HepG2 (cell line): ENCODE data around the gene SFT2D1. TPM values are rescaled to one million over a fixed set of nuclear protein-coding genes. Genes with fewer than 3 reads are reported as not detected.

ENCODE experiments used
- ARID4A ChIP-seq: sonication (generic); formaldehyde crosslinking; IDR thresholded peaks from 2 replicates; pipeline ENCODE4 v1.5.0; 2020; ENCODE audit warnings: mild to moderate bottlenecking, missing genetic modification reagents, borderline replicate concordance
- DPF2 ChIP-seq: sonication (generic); formaldehyde crosslinking; IDR thresholded peaks from 2 replicates; pipeline ENCODE4 v1.4.0; 2020; ENCODE audit warnings: mild to moderate bottlenecking, low read depth, missing genetic modification reagents, borderline replicate concordance
- FOXM1 ChIP-seq: sonication (generic); formaldehyde crosslinking; IDR thresholded peaks from 2 replicates; pipeline ENCODE4 v1.5.0; 2020; ENCODE audit warnings: missing genetic modification reagents
- GABPA ChIP-seq, 2 experiments: IDR thresholded peaks; 2 replicates each; pipeline ENCODE4 v1.6.1; 2011 to 2016; ENCODE audit warnings: low read depth in 2 of 2, low read length in 1 of 2, missing biosample characterization in 1 of 2, missing genetic modification characterization in 1 of 2
- PRDM10 ChIP-seq: sonication (generic); formaldehyde crosslinking; IDR thresholded peaks from 2 replicates; pipeline ENCODE4 v1.4.0; 2020; ENCODE audit warnings: low read depth, missing genetic modification reagents
- RARG ChIP-seq: sonication (generic); formaldehyde crosslinking; IDR thresholded peaks from 2 replicates; pipeline ENCODE4 v1.4.0; 2020; ENCODE audit warnings: low read depth, mild to moderate bottlenecking, missing genetic modification reagents
- SMARCC2 ChIP-seq: fragments of 450-650 bp; IDR thresholded peaks from 2 replicates; pipeline ENCODE4 v1.6.1; 2017; ENCODE audit warnings: antibody characterized with exemption, mild to moderate bottlenecking
- U2AF2 ChIP-seq: fragments of 200-400 bp; formaldehyde crosslinking; IDR thresholded peaks from 2 replicates; pipeline ENCODE4 v1.6.1; 2017; ENCODE audit warnings: low read depth, mild to moderate bottlenecking, low read length
- ZNF136 ChIP-seq: sonication (generic); formaldehyde crosslinking; IDR thresholded peaks from 2 replicates; pipeline ENCODE4 v1.8.1; 2022; ENCODE audit warnings: low read depth, mild to moderate bottlenecking, moderate library complexity, missing genetic modification reagents
- ZNF160 ChIP-seq: sonication (generic); formaldehyde crosslinking; IDR thresholded peaks from 2 replicates; pipeline ENCODE4 v1.8.0; 2022; ENCODE audit warnings: mild to moderate bottlenecking, inconsistent platforms, missing genetic modification reagents
- ZNF256 ChIP-seq: sonication (generic); formaldehyde crosslinking; conservative IDR thresholded peaks from 2 replicates; pipeline ENCODE4 v1.4.0; 2020; ENCODE audit warnings: missing genetic modification reagents
- ZNF501 ChIP-seq: sonication (generic); formaldehyde crosslinking; IDR thresholded peaks from 2 replicates; pipeline ENCODE4 v1.5.1; 2020; ENCODE audit warnings: mild to moderate bottlenecking, moderate library complexity, missing genetic modification reagents
- ZNF562 ChIP-seq: sonication (generic); formaldehyde crosslinking; IDR thresholded peaks from 2 replicates; pipeline ENCODE4 v1.8.0; 2022; ENCODE audit warnings: missing genetic modification reagents, borderline replicate concordance
- ZNF597 ChIP-seq: sonication (generic); formaldehyde crosslinking; IDR thresholded peaks from 2 replicates; pipeline ENCODE4 v1.5.0; 2020; ENCODE audit warnings: missing genetic modification reagents
- ZNF720 ChIP-seq: sonication (generic); formaldehyde crosslinking; IDR thresholded peaks from 2 replicates; pipeline ENCODE4 v1.4.0; 2020; ENCODE audit warnings: missing genetic modification reagents
- polyA plus RNA-seq, 8 experiments: library from polyadenylated mRNA; depleted of rRNA in 3 of 8; stranded (reverse) in 7 of 8; unstranded in 1 of 8; fragments of >200 nt; fragmentation: Illumina TruSeq in 4 of 8; extraction: Trizol in 4 of 8; gene quantifications; 2 replicates each; pipeline versions ENCODE4 v1.2.1 to v1.2.3, GENCODE V29; 2011 to 2016; ENCODE audit warnings: low read depth in 4 of 8, missing spikeins in 1 of 8, mixed read lengths in 1 of 8; ENCODE audit not compliant: insufficient read depth in 1 of 8
- total RNA-seq, 5 experiments: library from RNA; depleted of rRNA; stranded (reverse); fragments of >200 nt; fragmentation: Illumina TruSeq; extraction: Trizol; gene quantifications; 2 replicates each; pipeline ENCODE4 v1.2.3, GENCODE V29; 2016; ENCODE audit warnings: low read depth in 1 of 5
- TF ChIP-seq, protein P1 (sequence below): sonication (generic); formaldehyde crosslinking; IDR thresholded peaks from 2 replicates; pipeline ENCODE4 v1.4.0; 2020; ENCODE audit warnings: missing genetic modification reagents, mild to moderate bottlenecking, borderline replicate concordance

The SFT2D1 gene
- total and polyA plus RNA-seq, 2 of the 13 experiments (the other 11 are each of a cell fraction or from before 2014, with no cell fraction given), result 115 to 147 TPM

DNA sequence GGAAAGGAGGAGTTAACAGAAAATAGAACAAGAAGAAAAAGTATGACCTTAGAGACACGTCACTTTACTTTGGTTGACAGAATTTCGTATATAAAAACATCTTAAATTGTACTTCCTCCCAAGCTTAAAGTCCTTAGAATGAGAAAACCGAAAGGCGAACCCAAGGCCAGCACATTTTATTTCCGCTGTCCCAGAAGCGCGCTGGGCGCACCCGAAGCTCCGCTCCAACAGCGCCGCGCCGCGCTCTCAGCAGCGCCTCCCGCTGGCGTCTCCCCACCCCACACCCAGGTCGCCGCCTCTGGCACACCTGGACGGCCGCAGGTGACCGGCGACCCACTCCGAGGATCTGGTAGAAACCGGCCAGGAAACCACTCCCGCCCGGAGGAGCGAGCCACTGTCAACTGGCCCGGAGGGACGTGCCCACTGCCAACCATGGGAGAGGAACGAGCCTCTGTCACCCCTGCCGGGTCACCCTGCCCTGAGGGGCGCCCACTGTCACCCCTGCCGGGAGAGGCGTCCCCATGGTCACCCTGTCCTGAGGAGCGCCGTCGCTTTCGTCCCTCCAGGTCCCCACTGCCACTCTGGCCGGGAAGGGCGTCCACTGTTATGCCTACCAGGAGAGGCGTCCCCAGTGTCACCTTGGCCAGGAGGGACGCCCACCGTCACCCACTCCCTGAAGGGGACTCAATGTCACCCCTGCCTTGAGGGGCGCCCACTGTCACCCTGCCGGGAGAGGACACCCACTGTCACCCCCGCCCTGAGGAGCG, 39.6 kb upstream of the SFT2D1 start (continued):
- peak; percentile 66; the same call in 1 of the 2 replicates for TF ChIP-seq ZNF160
- TF ChIP-seq PRDM10 (CRISPR knock-in tag), result 0 out of 2 replicates have a peak, but pooled peaks have one; percentile 62
- no peak for TF ChIP-seq RARG (CRISPR knock-in tag)
- TF ChIP-seq ZNF597 (CRISPR knock-in tag), result no peak
- TF ChIP-seq FOXM1 (CRISPR knock-in tag), result no peak
- TF ChIP-seq ZNF136, result no peak; the same call in 1 of the 2 replicates
- TF ChIP-seq ZNF562 (CRISPR knock-in tag), result no peak
- peak; percentile 87 for TF ChIP-seq ARID4A (CRISPR knock-in tag)
- no peak for TF ChIP-seq GABPA (IDR thresholded peaks at IDR 0.05; ENCODE audit: low read depth, low read length)
- peak; percentile 39; the same call in 1 of the 2 replicates for TF ChIP-seq GABPA (CRISPR knock-in tag; IDR thresholded peaks at IDR 0.05; ENCODE audit: low read depth)
- TF ChIP-seq ZNF501, result peak; percentile 77
- TF ChIP-seq ZNF256 (CRISPR knock-in tag), result no peak
- no peak for TF ChIP-seq DPF2 (CRISPR knock-in tag)
- TF ChIP-seq, protein P1, sequence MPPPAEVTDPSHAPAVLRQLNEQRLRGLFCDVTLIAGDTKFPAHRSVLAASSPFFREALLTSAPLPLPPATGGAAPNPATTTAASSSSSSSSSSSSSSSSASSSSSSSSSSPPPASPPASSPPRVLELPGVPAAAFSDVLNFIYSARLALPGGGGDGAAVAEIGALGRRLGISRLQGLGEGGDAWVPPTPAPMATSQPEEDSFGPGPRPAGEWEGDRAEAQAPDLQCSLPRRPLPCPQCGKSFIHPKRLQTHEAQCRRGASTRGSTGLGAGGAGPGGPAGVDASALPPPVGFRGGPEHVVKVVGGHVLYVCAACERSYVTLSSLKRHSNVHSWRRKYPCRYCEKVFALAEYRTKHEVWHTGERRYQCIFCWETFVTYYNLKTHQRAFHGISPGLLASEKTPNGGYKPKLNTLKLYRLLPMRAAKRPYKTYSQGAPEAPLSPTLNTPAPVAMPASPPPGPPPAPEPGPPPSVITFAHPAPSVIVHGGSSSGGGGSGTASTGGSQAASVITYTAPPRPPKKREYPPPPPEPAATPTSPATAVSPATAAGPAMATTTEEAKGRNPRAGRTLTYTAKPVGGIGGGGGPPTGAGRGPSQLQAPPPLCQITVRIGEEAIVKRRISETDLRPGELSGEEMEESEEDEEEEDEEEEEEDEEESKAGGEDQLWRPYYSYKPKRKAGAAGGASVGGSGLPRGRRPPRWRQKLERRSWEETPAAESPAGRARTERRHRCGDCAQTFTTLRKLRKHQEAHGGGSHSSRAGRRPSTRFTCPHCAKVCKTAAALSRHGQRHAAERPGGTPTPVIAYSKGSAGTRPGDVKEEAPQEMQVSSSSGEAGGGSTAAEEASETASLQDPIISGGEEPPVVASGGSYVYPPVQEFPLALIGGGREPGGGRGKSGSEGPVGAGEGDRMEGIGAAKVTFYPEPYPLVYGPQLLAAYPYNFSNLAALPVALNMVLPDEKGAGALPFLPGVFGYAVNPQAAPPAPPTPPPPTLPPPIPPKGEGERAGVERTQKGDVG (CRISPR knock-in tag), result no peak; the same call in 1 of the 2 replicates
- no peak for TF ChIP-seq ZNF720
- no peak for TF ChIP-seq U2AF2
- TF ChIP-seq SMARCC2, result no peak
